SK-N-SH (cell line): ENCODE results near the gene CNP. TPM values are rescaled to one million over a fixed set of nuclear protein-coding genes. Genes with fewer than 3 reads are reported as not detected.

Experiments
- CTCF ChIA-PET: fragments of 300-600, 350-600 bp; formaldehyde crosslinking; extraction: SDS; loops from one replicate; lab custom pipeline; 2021; lab: Yijun Ruan, JAX
- POLR2A ChIA-PET: fragments of 350-600 bp; sonication (Branson Sonifier 250); formaldehyde crosslinking; extraction: SDS; loops from one replicate; lab custom pipeline; 2020; ENCODE audit warnings: antibody characterized with exemption, inconsistent platforms; lab: Yijun Ruan, JAX
- DNase-seq: peaks from one replicate; pipeline ENCODE4 v3.0.0; 2012
- H2AFZ ChIP-seq: fragments of 200-600 bp; sonication (generic); 2 replicates; pipeline ENCODE4 v1.8.1; 2016; ENCODE audit warnings: antibody characterized with exemption, mild to moderate bottlenecking, low read depth
- H3F3A ChIP-seq: fragments of 200-600 bp; sonication (generic); replicated peaks from 2 replicates; pipeline ENCODE3; 2016; ENCODE audit warnings: antibody characterized with exemption, mild to moderate bottlenecking; ENCODE audit not compliant: insufficient read depth
- H3K27ac ChIP-seq, 2 experiments: fragments of 200-500 bp in 1 of 2; fragments of 200-600 bp in 1 of 2; sonication (Bioruptor generic) in 1 of 2; sonication (generic), shearing (Covaris generic) in 1 of 2; 2 replicates each; pipeline versions ENCODE4 v1.5.1 to v1.6.1; 2014 to 2016; ENCODE audit warnings: low read depth in 2 of 2, inconsistent platforms in 1 of 2, low read length in 1 of 2, mild to moderate bottlenecking in 1 of 2, mixed read lengths in 1 of 2
- H3K27me3 ChIP-seq: fragments of 200-600 bp; sonication (generic), shearing (Covaris generic); 2 replicates; pipeline ENCODE4 v1.6.1; 2016; ENCODE audit warnings: mixed run types; ENCODE audit not compliant: insufficient read depth
- H3K36me3 ChIP-seq, 2 experiments: fragments of 200-500 bp in 1 of 2; fragments of 200-600 bp in 1 of 2; sonication (Bioruptor generic) in 1 of 2; sonication (generic) in 1 of 2; replicated peaks in 1 of 2; 2 replicates each; pipeline versions ENCODE3 to v1.5.1; 2014 to 2016; ENCODE audit warnings: low read length in 1 of 2, mild to moderate bottlenecking in 1 of 2; ENCODE audit not compliant: insufficient read depth in 2 of 2, control insufficient read depth in 1 of 2
- H3K4me1 ChIP-seq, 2 experiments: fragments of 200-500 bp in 1 of 2; fragments of 200-600 bp in 1 of 2; sonication (Bioruptor generic) in 1 of 2; sonication (generic), shearing (Covaris generic) in 1 of 2; 2 replicates each; pipeline versions ENCODE4 v1.5.1 to v1.6.1; 2014 to 2016; ENCODE audit warnings: low read depth in 1 of 2, low read length in 1 of 2, mixed run types in 1 of 2; ENCODE audit not compliant: insufficient read depth in 2 of 2, control insufficient read depth in 1 of 2
- H3K4me2 ChIP-seq: fragments of 200-600 bp; sonication (generic), shearing (Covaris generic); 2 replicates; pipeline ENCODE4 v1.6.1; 2017; ENCODE audit warnings: mixed run types
- H3K4me3 ChIP-seq, 2 experiments: fragments of 200-500 bp in 1 of 2; fragments of 200-600 bp in 1 of 2; sonication (Bioruptor generic) in 1 of 2; sonication (generic), shearing (Covaris generic) in 1 of 2; 2 replicates each; pipeline versions ENCODE4 v1.5.1 to v1.8.1; 2014 to 2016; ENCODE audit warnings: low read depth in 2 of 2, inconsistent platforms in 1 of 2, low read length in 1 of 2, mild to moderate bottlenecking in 1 of 2, mixed read lengths in 1 of 2, moderate library complexity in 1 of 2
- H3K79me2 ChIP-seq: fragments of 200-600 bp; sonication (generic); 2 replicates; pipeline ENCODE4 v1.8.1; 2017; ENCODE audit warnings: mild to moderate bottlenecking; ENCODE audit not compliant: insufficient read depth
- H3K9ac ChIP-seq: fragments of 200-600 bp; sonication (generic); 2 replicates; pipeline ENCODE4 v1.6.1; 2017; ENCODE audit warnings: mixed run types
- H3K9me2 ChIP-seq: fragments of 200-600 bp; sonication (generic); 2 replicates; pipeline ENCODE4 v1.6.1; 2017; ENCODE audit warnings: mixed run types
- H3K9me3 ChIP-seq: fragments of 200-600 bp; sonication (generic); 2 replicates; pipeline ENCODE4 v1.6.1; 2017; ENCODE audit warnings: mixed run types, mild to moderate bottlenecking, moderate library complexity
- H4K20me1 ChIP-seq: fragments of 200-600 bp; sonication (generic); 2 replicates; pipeline ENCODE4 v1.6.1; 2017; ENCODE audit warnings: mild to moderate bottlenecking, mixed run types; ENCODE audit not compliant: insufficient read depth
- CHD2 ChIP-seq: fragments of 150-350 bp; IDR thresholded peaks from 2 replicates; pipeline ENCODE4 v1.6.1; 2018; ENCODE audit warnings: low read length; ENCODE audit not compliant: partially characterized antibody
- EP300 ChIP-seq, 2 experiments: IDR thresholded peaks; 2 replicates each; pipeline versions ENCODE4 v1.4.0 to v1.6.1; 2012; ENCODE audit warnings: borderline replicate concordance in 1 of 2, low read depth in 1 of 2, low read length in 1 of 2
- EZH2phosphoT487 ChIP-seq: fragments of 200-600 bp; sonication (generic); IDR thresholded peaks from 2 replicates; pipeline ENCODE4 v1.6.1; 2017; ENCODE audit warnings: low read depth, mixed run types, mild to moderate bottlenecking, antibody characterized with exemption, moderate library complexity, borderline replicate concordance
- FOXJ3 ChIP-seq: sonication (generic); formaldehyde crosslinking; IDR thresholded peaks from 2 replicates; pipeline ENCODE4 v1.5.1; 2020; ENCODE audit warnings: mild to moderate bottlenecking, missing genetic modification reagents
- MEF2A ChIP-seq: IDR thresholded peaks from 2 replicates; pipeline ENCODE4 v1.4.0; 2012; ENCODE audit warnings: low read depth, borderline replicate concordance
- NFIC ChIP-seq: IDR thresholded peaks from 2 replicates; pipeline ENCODE4 v1.4.0; 2012; ENCODE audit warnings: borderline replicate concordance
- POLR2AphosphoS5 ChIP-seq: IDR thresholded peaks from 2 replicates; pipeline ENCODE4 v1.6.1; 2012; ENCODE audit warnings: low read depth, low read length
- RCOR1 ChIP-seq: fragments of 150-350 bp; IDR thresholded peaks from 2 replicates; pipeline ENCODE4 v1.6.1; 2017; ENCODE audit warnings: antibody characterized with exemption, low read length
- SIN3A ChIP-seq: IDR thresholded peaks from 2 replicates; pipeline ENCODE4 v1.6.1; 2012; ENCODE audit warnings: low read depth, mild to moderate bottlenecking, low read length, moderate library complexity, borderline replicate concordance
- WGBS: methylation state at CpG from one replicate; pipeline ENCODE4 v1.1.6; 2017; ENCODE audit warnings: low lambda C conversion rate; 5-methylcytosine and 5-hydroxymethylcytosine counted together
- polyA plus RNA-seq, 3 experiments: library from polyadenylated mRNA; depleted of rRNA; stranded (reverse); fragments of >200 nt; gene quantifications; 2 replicates each; pipeline ENCODE4 v1.2.3, GENCODE V29; 2012
- TF ChIP-seq, protein P1 (sequence below): fragments of 150-350 bp; IDR thresholded peaks from 2 replicates; pipeline ENCODE4 v1.6.1; 2017; ENCODE audit warnings: antibody characterized with exemption, low read length, low read depth, borderline replicate concordance
- TF ChIP-seq, protein P2 (sequence below): IDR thresholded peaks from 2 replicates; pipeline ENCODE4; 2012
- TF ChIP-seq, protein P3 (sequence below): fragments of 150-350 bp; IDR thresholded peaks from 2 replicates; pipeline ENCODE4 v1.6.1; 2016; ENCODE audit warnings: mild to moderate bottlenecking, low read depth, low read length

The CNP gene
- polyA plus RNA-seq, 1 of the 3 experiments (the other 2 are of a cell fraction), result 54.8 TPM

DNA sequence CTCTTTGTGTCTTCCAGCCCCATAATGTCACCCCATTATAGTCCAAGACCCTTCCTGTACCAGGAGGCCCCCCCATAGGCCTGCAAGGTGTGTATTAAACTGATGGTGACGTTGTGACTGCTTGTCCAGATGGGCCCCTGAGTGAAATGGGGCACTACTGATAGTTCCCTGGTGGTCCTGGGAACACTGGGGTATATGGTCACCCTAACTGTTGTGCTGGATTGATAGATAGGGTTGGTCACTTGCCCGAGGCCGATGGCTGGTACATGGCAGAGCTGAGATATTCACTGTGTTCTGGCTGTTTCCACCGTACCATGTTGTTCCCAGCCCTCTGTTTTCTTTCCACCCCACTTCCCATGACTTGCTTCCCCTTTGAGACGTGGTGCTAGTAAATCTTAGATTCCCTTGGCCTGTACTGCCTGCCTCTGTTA is 4.3 kb downstream of the CNP start:
- CTCF ChIA-PET, result interaction anchor here (3.6 to 5.4 kb wide), 2 partner anchors 10 to 47 kb away, joined by 8 to 47 read pairs; partner anchors contain the start of gene DNAJC7
- peak overlapping the region in 1 of 2 experiments; percentile 45; a peak in 1 of 4 replicates for H3K27ac ChIP-seq

DNA sequence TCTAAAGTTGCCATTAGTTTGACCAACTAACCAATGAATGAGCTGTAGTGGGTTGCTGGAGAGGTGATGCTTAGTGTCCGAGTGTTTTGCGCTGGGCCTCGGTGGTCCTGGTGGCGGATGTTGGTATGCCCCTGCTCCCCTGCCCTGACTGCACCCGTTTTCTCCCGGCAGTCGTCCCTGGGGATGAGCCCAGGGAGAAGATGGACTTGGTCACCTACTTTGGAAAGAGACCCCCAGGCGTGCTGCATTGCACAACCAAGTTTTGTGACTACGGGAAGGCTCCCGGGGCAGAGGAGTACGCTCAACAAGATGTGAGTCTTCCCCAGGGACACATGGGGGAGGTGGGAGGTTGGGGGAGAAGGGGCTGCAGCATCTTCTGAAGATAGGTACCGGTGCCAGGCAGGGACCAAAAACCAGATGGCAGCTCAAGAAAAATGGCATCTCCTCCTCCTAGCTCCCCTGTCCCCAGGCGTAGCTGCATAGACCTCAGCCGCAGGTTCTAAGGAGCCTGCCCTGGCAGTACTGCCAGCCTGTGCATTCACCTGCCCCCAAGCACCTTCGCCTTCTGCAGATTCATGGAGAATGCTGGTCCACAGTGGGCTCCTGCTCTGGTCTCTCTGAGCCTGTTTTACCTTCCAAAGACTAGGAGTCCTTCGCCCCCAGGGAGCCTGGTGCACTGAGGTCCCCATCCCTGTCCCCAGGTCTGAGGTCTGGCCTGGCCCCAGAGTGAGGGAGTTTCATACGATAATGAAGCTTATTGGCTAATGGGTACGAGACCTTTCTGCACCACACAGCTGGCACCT is 5.3 kb downstream of the CNP start:
- H3F3A ChIP-seq, result peaks cover 8% of the 10 kb centered on the region
- no peaks in the 10 kb centered on the region for H3K9me3 ChIP-seq
- CTCF ChIA-PET, result interaction anchor here (0.7 to 5.4 kb wide), 6 partner anchors 11 to 185 kb away, joined by 3 to 47 read pairs (median 3); partner anchors contain the start of genes DNAJC7 and JUP
- TF ChIP-seq, protein P1, sequence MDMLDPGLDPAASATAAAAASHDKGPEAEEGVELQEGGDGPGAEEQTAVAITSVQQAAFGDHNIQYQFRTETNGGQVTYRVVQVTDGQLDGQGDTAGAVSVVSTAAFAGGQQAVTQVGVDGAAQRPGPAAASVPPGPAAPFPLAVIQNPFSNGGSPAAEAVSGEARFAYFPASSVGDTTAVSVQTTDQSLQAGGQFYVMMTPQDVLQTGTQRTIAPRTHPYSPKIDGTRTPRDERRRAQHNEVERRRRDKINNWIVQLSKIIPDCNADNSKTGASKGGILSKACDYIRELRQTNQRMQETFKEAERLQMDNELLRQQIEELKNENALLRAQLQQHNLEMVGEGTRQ, result no peak
- TF ChIP-seq NFIC (no peak), POLR2AphosphoS5 (no peak; the same call in 1 of the 2 replicates), EZH2phosphoT487 (no peak), FOXJ3 (CRISPR knock-in tag) (no peak), RCOR1 (no peak)
- TF ChIP-seq, protein P2, sequence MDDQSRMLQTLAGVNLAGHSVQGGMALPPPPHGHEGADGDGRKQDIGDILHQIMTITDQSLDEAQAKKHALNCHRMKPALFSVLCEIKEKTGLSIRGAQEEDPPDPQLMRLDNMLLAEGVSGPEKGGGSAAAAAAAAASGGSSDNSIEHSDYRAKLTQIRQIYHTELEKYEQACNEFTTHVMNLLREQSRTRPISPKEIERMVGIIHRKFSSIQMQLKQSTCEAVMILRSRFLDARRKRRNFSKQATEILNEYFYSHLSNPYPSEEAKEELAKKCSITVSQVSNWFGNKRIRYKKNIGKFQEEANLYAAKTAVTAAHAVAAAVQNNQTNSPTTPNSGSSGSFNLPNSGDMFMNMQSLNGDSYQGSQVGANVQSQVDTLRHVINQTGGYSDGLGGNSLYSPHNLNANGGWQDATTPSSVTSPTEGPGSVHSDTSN, result no peak
- TF ChIP-seq, all 33 proteins: peak for 0
- Histone ChIP-seq H3K9ac (no peak overlapping the region), H4K20me1 (0 out of 2 replicates have a peak, but pooled peaks cover 8% of the 10 kb centered on the region), H3K4me2 (no peak overlapping the region), H3K4me3 (no peak overlapping the region), H3K36me3 (peaks cover 44 to 70% of the 10 kb centered on the region in 2 experiments), H3K27ac (peak overlapping the region in 1 of 2 experiments; percentile 92; a peak in 2 of 4 replicates), H3K4me1 (peaks cover 0 to 72% of the 10 kb centered on the region in 2 experiments; a peak in 2 of 4 replicates), H2AFZ (no peak overlapping the region), H3K27me3 (no peaks in the 10 kb centered on the region), H3K79me2 (peaks cover 56% of the 10 kb centered on the region), H3K9me2 (no peaks in the 10 kb centered on the region)
- 83% methylated on average over 10 of the region's 18 CpGs for WGBS
- POLR2A ChIA-PET, result interaction anchor here (1.5 to 1.8 kb wide), 2 partner anchors 11 to 45 kb away, joined by 3 to 19 read pairs; partner anchors contain the start of gene DNAJC7
- no peak for DNase-seq

More for the DNA sequence above, 4.3 kb downstream of the CNP start:
- H3K9me2 ChIP-seq, result no peaks in the 10 kb centered on the region
- DNase-seq, result no peak
- peaks cover 5% of the 10 kb centered on the region for H3F3A ChIP-seq
- peaks cover 1 to 72% of the 10 kb centered on the region in 2 experiments; a peak in 2 of 4 replicates for H3K4me1 ChIP-seq
- H4K20me1 ChIP-seq, result 0 out of 2 replicates have a peak, but pooled peaks cover 8% of the 10 kb centered on the region
- no peak overlapping the region for H2AFZ ChIP-seq
- H3K79me2 ChIP-seq, result peaks cover 58% of the 10 kb centered on the region
- H3K27me3 ChIP-seq, result no peaks in the 10 kb centered on the region
- 96% methylated on average over 5 of the region's 5 CpGs for WGBS
- peaks cover 35 to 59% of the 10 kb centered on the region in 2 experiments for H3K36me3 ChIP-seq
- no peak overlapping the region for H3K4me2 ChIP-seq
- TF ChIP-seq EP300 (IDR thresholded peaks at IDR 0.05; ENCODE audit: borderline replicate concordance in 1 of 2, low read depth in 1 of 2, low read length in 1 of 2) (no peak), MEF2A (no peak), CHD2 (no peak), SIN3A (no peak), EZH2phosphoT487 (no peak)
- TF ChIP-seq, protein P2, result no peak
- TF ChIP-seq, protein P3, sequence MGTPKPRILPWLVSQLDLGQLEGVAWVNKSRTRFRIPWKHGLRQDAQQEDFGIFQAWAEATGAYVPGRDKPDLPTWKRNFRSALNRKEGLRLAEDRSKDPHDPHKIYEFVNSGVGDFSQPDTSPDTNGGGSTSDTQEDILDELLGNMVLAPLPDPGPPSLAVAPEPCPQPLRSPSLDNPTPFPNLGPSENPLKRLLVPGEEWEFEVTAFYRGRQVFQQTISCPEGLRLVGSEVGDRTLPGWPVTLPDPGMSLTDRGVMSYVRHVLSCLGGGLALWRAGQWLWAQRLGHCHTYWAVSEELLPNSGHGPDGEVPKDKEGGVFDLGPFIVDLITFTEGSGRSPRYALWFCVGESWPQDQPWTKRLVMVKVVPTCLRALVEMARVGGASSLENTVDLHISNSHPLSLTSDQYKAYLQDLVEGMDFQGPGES, result no peak
- no peaks in the 10 kb centered on the region for H3K9me3 ChIP-seq
- H3K4me3 ChIP-seq, result no peak overlapping the region
- POLR2A ChIA-PET, result no interaction called here
- no peak overlapping the region for H3K9ac ChIP-seq
